Epithelial cell of umbilical artery (primary cell): ENCODE results near the gene RMND5A. TPM values are rescaled to one million over a fixed set of nuclear protein-coding genes. Genes with fewer than 3 reads are reported as not detected.

Source experiments
- total RNA-seq: library from RNA; depleted of rRNA; stranded (reverse); fragments of >200 nt; gene quantifications from 2 replicates; pipeline ENCODE4 v1.2.3, GENCODE V29; 2014

The RMND5A gene
- 36.7 and 53.0 TPM in 2 replicates for total RNA-seq

GRCh38 chr2:86719637-86720539 lies at the start of gene RMND5A:
RMND5A (plus strand) TSS chr2:86720291; CDS start chr2:86720668, 377 bp downstream.

GRCh38 chr2:86790676-86791572 lies 70.8 kb downstream of the RMND5A start, which contains the start of gene CD8A:
CD8A (minus strand) TSS chr2:86790913; CDS start chr2:86790825, 88 bp downstream.

Other genes starting within 250 kb of the RMND5A start
- gene CHMP3, start 156.8 kb upstream of the RMND5A start, total RNA-seq = 50.7 and 50.9 TPM in 2 replicates
- 15.3 and 23.3 TPM in 2 replicates for gene RNF103, start 96.4 kb upstream of the RMND5A start, total RNA-seq
- not detected in 2 replicates for gene CD8A, start 70.6 kb downstream of the RMND5A start, total RNA-seq
- not detected in 2 replicates for gene CD8B, start 141.6 kb downstream of the RMND5A start, total RNA-seq
- 0.32 and 1.2 TPM in 2 replicates for gene RGPD1, start 221.8 kb downstream of the RMND5A start, total RNA-seq